RWPE2 (cell line): ENCODE results near the gene BHLHE23.

ENCODE experiments used
- ATAC-seq: fragments of 200-7000 bp; cut with Tn5 transposase; 3 replicates; pipeline ENCODE4 v1.9.1; 2021; ENCODE audit warnings: low read depth
- DNase-seq: peaks from one replicate; pipeline ENCODE4 v3.0.0-alpha.2; 2020; ENCODE audit warnings: low spot score
- H3K27ac ChIP-seq: fragments of 450-650 bp; 2 replicates; pipeline ENCODE4 v1.5.1; 2017; ENCODE audit warnings: mild to moderate bottlenecking; ENCODE audit not compliant: poor library complexity, severe bottlenecking
- H3K27me3 ChIP-seq: fragments of 250-450 bp; sonication (Bioruptor Pico); 2 replicates; pipeline ENCODE4 v1.5.1; 2021; ENCODE audit warnings: mild to moderate bottlenecking, moderate library complexity; ENCODE audit not compliant: insufficient read depth, poor library complexity, severe bottlenecking
- H3K36me3 ChIP-seq: fragments of 250-450 bp; sonication (Bioruptor Pico); 2 replicates; pipeline ENCODE4 v1.5.1; 2020; ENCODE audit warnings: low read depth, mild to moderate bottlenecking, moderate library complexity
- H3K4me1 ChIP-seq: fragments of 250-450 bp; sonication (Bioruptor Pico); 2 replicates; pipeline ENCODE4 v1.5.1; 2021; ENCODE audit warnings: mild to moderate bottlenecking, moderate library complexity; ENCODE audit not compliant: insufficient read depth, poor library complexity, severe bottlenecking
- H3K4me3 ChIP-seq: fragments of 250-450 bp; sonication (Bioruptor Pico); 2 replicates; pipeline ENCODE4 v1.5.1; 2021; ENCODE audit warnings: mild to moderate bottlenecking, moderate library complexity; ENCODE audit not compliant: severe bottlenecking
- H3K9me3 ChIP-seq: fragments of 250-450 bp; sonication (Bioruptor Pico); 2 replicates; pipeline ENCODE4 v1.5.1; 2021; ENCODE audit warnings: mild to moderate bottlenecking, moderate library complexity; ENCODE audit not compliant: severe bottlenecking
- CTCF ChIP-seq: fragments of 450-650 bp; IDR thresholded peaks from one replicate; pipeline ENCODE4 v1.5.1; 2017; ENCODE audit warnings: mild to moderate bottlenecking, moderate library complexity; ENCODE audit not compliant: poor library complexity, severe bottlenecking

BHLHE23 gene

DNA sequence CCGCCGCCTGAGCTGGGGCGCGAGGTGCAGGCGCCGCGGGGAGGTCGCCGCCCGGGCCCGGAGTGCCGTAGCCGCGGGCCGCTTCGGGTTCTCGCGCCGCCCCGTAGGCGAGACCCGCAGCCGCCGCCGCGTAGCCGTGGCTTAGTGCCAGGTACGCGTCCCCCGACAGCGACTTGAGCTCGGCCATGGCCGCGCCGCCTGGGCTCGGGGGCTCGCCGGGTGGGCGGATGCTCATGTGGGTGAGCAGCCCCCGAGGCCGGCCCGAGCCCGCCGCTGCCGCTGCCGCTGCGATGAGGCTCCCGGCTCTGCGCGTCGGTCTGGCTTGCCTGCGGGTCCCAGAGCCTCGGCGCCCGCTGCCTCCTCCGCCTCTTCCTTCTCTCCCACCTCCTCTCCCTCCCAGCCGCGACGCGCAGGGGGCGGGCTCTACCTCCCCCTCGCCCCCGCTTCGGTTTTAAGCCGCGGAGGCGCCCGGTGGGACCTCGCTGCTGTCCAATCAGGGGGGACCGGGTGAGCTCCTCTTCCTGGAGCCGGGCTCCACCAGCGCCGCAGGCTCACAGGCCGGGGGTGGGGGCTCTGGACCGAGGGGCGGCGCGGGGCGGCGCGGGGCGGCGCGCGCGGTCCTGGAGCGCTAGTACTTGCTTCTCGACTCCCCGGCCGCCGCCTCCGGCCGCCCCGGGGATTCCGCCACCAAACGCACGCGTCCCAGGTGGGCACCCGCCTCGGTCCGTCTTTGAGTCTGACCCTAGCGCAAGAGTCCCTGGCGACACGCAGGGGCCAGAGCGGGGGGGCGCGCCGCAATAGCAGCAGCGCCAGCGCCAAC lies at the start of gene BHLHE23:
TSS of gene BHLHE23 (minus strand) at position 425 of the 820 bp plus-strand sequence. CDS start at position 235, 190 bp downstream.
- no peak within 1 kb of the TSS for H3K27ac ChIP-seq
- peaks cover 98% of the 10 kb centered on the region for H3K27me3 ChIP-seq
- H3K36me3 ChIP-seq = no peaks in the 10 kb centered on the region
- no peak for TF ChIP-seq CTCF
- H3K4me1 ChIP-seq = no peaks in the 10 kb centered on the region
- ATAC-seq (no peak), DNase-seq (no peak)
- H3K9me3 ChIP-seq = no peaks in the 10 kb centered on the region
- no peak within 1 kb of the TSS for H3K4me3 ChIP-seq

DNA sequence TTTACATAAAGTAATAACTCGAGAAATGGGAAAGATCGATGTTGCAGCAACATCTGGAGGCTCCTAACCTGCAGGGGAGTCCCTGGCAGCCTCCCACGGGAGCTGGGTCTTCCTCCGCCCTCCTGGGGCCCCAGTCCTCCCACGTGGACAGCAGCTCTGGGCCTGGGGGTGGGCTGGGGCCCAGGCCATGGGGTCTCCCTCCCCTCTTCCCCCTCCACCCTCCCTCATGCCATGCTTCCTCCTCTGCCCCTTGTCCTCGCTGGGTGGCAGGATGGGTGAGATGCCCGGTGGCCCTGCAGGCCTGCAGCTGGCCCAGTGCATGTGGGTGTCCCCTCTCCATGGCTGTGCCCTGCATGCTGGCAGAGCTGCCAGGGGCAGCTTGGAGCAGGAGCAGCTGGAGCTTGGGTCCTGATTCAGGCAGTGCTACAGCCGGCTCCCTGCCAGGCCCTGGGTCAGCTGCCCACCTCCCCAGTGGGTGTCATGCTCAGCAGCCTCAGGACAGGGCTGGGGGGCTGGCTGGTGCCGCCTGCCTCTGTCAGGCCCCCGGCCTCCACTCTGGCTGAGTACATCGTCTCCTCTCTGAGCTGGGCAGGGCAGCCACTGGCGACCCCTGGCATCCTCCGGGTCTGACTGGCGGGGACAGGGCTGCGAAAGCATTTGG lies 48.9 kb upstream of the BHLHE23 start:
- ATAC-seq = 0 out of 3 replicates have a peak, but pooled peaks have one; percentile 2
- peaks cover 64% of the 10 kb centered on the region for H3K27me3 ChIP-seq

GRCh38 chr20:63054681-63055240 lies 48.0 kb upstream of the BHLHE23 start:
- H3K27ac ChIP-seq = no peak overlapping the region
- DNase-seq (peak; percentile 76), ATAC-seq (no peak)
- no peaks in the 10 kb centered on the region for H3K36me3 ChIP-seq
- no peak for TF ChIP-seq CTCF
- H3K27me3 ChIP-seq = peaks cover 64% of the 10 kb centered on the region
- H3K4me3 ChIP-seq = no peak overlapping the region
- no peaks in the 10 kb centered on the region for H3K4me1 ChIP-seq
- H3K9me3 ChIP-seq = no peaks in the 10 kb centered on the region

More for the DNA sequence above, 48.9 kb upstream of the BHLHE23 start:
- Histone ChIP-seq H3K27ac (no peak overlapping the region), H3K36me3 (no peaks in the 10 kb centered on the region), H3K4me3 (no peak overlapping the region), H3K9me3 (no peaks in the 10 kb centered on the region), H3K4me1 (no peaks in the 10 kb centered on the region)
- peak; percentile 78 for DNase-seq
- TF ChIP-seq CTCF = no peak

- H3K27ac ChIP-seq = no peak overlapping the region
- ATAC-seq (no peak), DNase-seq (peak; percentile 76)
- peaks cover 64% of the 10 kb centered on the region for H3K27me3 ChIP-seq
- no peaks in the 10 kb centered on the region for H3K4me1 ChIP-seq
- no peak for TF ChIP-seq CTCF
- H3K9me3 ChIP-seq = no peaks in the 10 kb centered on the region
- H3K4me3 ChIP-seq = no peak overlapping the region
- H3K36me3 ChIP-seq = no peaks in the 10 kb centered on the region
These were observed 47.3 kb upstream of the BHLHE23 start for GRCh38 chr20:63054103-63054474.
